Right forelimb (tissue), 1 donor: ENCODE data around the gene PUS7.
A peak's percentile ranks its signal among the peaks of the same experiment; 100 is the strongest.
"Not testable (repeated sequence)": the region's sequence is repeated elsewhere in the genome, so short reads cannot be mapped to it uniquely, and the experiment has no call there.

Experiments
- DNase-seq: peaks from one replicate; pipeline ENCODE4 v3.0.0-alpha.2; 2018

Gene PUS7

DNA sequence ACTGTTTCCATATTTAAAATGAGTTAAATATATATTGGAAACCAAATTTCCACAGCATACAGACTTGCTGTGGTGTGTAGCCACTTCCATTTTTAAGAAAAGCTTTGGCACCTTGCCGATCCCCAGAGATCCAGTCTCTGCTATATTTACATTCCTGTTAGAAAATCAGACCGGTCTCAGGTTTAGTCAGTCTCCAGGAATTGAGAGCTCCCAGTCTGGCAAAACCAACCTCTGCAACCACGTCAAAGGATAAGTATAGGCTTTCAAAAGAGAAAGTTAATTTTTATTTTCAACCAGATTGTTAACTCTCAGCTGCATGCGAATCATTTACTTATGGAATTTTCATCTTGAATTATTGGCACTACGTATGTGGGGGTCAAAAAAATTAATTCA is 28.2 kb downstream of the PUS7 start:
- DNase-seq = peak; percentile 50

DNA sequence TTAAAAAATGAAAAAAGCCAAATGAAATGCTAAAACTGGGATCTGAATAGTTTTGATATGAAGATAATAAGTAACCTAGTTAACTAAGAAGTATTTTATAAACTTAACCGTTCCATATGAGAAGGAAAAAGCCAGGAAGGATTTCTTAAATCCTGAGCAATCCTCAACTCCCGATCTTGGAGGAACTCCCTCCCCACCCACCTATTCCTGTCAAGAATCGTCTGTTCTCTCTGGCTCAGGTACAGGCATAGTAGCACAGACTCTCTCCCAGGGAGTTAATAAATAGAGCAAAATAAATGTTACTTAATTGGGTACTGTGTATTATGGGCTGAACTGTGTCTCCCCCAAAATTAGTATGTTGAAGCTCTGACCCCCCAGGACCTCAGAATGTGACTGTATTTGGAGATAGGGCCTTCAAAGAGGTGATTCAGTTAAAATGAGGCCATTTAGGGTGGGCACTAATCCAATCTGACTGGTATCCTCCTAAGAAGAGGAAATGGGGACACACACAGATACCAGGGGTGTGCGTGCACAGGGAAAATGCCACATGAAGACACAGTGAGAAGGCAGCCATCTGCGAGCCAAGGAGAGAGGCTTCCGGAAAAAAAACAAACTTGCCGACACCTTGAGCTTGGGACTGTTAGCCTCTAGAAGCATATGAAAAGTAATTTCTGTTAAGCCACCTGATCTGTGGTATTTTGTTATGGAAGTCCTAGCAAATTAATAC is 28.7 kb downstream of the PUS7 start:
- no peak for DNase-seq

DNA sequence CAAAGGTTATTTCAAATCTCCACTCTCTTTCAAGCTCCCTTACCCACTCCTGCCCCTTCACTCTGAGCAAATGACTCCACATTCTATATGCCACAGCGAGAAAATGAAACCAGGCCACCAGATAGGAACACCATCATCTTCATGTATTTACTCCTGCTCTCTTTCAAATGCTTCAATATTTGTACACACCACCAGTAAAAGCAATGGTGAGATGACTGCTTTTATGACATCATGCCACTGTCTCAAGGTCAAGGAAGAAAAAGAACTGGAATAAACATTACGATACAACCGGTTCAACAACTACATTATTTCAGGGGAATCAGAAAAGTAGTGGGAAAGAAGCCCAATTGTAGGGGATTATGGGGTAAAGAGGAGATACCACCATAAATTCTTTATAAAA is 32.7 kb downstream of the PUS7 start:
- no peak for DNase-seq

GRCh38 chr7:105487579-105488571 is 34.2 kb downstream of the PUS7 start:
- no peak for DNase-seq

DNA sequence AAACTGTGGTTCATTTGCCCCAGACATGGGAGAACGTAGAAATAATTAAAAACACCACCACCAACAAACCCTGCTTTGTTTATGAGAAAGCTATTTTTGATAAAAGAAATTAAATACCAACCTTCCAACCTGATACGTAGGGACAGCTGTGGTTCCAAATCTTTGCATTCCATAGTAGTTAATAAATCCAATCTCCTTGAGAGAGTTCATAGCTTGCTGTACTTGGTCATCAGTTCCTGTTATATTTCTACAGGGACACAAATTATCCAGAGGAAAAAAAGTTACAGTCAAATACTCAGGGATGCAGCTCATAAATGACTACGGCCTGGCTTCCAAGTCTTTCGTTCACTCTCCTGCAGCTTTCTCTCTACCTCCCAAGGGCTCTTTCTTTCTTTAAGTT is 41.1 kb downstream of the PUS7 start:
- no peak for DNase-seq

DNA sequence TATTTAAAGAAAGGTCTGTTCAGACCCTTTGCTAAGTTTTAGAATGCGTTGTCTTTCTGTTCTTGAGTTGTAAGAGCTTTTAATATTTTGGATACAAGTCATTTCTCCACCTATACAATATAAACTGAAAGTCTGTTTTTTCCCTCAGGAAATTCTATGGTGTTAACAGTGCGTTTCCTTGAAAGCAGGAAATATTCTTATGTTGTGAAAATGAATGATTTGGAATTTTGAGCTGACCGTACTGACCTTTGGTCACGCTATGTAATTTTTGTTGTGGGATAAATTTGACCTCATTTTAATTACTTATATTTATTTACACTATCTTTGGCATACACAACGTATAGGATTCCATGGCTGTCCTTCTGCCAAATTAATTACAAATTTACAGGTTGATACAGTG is 43.5 kb downstream of the PUS7 start:
- no peak for DNase-seq

DNA sequence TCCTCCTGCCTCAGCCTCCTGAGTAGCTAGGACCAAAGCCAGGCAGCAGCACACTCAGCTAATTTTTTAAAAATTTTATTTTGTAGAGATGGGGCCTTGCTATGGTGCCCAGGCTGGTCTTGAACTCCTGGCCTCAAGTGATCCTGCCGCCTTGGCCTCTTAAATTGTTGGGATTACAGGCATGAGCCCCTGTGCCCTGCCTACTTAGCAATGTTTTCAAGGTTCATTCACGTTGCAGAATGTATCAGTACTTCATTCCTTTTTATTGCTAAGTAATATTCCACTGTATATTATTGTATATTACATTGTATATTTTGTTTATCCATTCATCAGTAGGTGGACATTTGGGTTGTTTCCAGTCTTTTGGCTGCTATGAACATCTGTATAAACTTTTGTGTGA is 44.2 kb downstream of the PUS7 start:
- DNase-seq = no peak

GRCh38 chr7:105474045-105474444 is 48.0 kb downstream of the PUS7 start:
- no peak for DNase-seq

GRCh38 chr7:105473163-105473562 is 48.9 kb downstream of the PUS7 start:
- no peak for DNase-seq

DNA sequence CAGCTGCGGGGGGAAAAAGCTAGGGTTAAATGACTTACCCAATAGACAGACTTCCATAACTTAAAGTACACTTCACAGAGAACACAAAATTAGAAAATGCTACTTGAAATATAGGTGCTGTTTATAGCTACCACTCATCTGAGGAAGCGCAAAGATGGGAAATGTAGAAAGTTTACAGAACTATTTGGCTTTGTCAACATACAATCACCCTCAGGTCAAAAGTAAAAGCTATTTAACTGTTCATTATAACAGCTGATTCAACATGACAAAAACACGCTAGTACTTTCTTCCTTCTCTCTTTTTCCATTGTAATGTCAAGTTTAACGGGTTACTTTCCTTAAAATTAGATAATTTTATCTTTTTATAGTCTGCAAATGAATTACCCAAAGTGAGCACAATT is 51.2 kb downstream of the PUS7 start:
- no peak for DNase-seq

- no peak for DNase-seq
Measured at GRCh38 chr7:105470090-105470489, 52.0 kb downstream of the PUS7 start.

- DNase-seq = no peak
Measured at GRCh38 chr7:105462765-105463420, 59.2 kb downstream of the PUS7 start.

- no peak for DNase-seq
Measured at GRCh38 chr7:105461518-105461917, 60.6 kb downstream of the PUS7 start.

DNA sequence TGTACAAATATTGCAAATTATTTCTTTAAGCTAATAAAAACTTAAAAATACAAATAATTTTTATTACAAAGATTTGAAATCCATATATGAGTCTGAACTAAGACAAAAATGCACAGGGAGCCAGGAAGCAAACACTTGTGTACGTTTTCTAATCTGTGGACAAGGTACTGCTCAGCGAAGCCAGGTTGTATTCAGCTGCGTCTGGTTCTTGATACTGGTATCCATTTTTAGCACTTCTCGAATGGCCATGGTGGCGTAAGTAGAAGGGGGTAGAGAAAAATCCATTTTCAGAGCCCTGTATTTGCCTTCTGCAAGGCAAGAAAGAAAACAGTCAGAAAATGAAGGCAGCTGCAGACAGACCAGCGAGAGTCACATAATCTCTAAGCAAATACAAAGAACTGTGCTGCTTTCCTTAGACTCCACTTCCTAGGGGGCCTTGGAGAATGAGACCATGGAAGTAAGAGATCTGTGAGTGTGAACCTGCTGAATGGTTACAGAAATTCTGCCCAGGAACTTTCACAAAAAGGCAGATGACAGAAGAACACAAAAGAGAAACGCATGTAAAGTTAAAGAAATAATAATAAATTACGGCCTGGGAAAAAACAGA is 64.3 kb downstream of the PUS7 start:
- no peak for DNase-seq

- no peak for DNase-seq
Measured at GRCh38 chr7:105454921-105455320, 67.2 kb downstream of the PUS7 start.

- DNase-seq = no peak
Measured at GRCh38 chr7:105454095-105454747, 67.8 kb downstream of the PUS7 start.

- DNase-seq = no peak
Measured at GRCh38 chr7:105452085-105452484, 70.0 kb downstream of the PUS7 start.

GRCh38 chr7:105450870-105451269 is 71.2 kb downstream of the PUS7 start:
- DNase-seq = not testable (repeated sequence)

DNA sequence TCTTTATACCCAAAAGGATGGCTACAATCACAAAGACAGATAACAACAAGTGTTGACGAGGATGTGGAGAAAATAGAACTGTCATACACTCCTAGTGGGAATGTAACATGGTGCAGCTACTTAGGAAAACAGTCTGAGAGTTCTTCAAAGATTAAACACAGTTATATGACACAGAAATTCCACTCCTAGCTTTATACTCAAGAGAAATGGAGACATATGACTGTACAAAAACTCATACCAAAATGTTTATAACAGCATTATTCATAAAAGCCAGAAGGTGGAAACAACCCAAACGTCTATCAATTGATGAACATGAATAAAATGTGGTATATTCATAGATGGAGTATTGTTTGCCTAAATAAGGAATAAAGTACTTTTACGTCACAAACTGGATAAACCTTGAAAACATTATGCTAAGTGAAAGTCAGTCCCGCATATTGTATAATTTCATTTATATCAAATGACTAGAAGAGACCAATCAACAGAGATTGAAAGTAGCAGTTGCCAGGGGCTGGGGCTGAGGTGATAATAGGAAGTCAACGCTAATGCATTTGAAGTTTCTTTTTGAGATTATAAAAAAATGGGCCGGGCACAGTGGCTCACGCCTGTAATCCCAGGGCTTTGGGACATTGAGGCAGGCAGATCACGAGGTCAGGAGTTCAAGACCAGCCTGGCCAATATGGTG is 71.8 kb downstream of the PUS7 start:
- DNase-seq = no peak

DNA sequence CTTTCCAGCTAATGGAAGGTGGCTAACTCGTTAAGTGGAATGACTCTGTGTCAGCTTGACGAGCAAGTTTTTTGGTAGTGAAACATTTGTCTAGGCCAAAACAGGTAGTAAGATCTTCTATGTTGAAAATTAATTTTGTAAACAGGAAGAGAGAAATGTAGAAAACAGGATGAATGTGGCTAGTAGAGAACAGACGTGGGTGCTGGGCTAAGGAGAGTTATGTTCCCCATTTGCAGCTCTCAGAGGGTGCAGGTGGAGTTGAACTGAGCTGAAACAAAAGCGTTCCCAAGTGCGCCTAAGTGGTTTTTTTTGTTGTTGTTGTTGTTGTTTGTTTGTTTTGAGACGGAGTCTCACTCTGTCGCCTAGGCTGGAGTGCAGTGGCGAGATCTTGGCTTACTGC is 73.9 kb downstream of the PUS7 start:
- DNase-seq = no peak

DNA sequence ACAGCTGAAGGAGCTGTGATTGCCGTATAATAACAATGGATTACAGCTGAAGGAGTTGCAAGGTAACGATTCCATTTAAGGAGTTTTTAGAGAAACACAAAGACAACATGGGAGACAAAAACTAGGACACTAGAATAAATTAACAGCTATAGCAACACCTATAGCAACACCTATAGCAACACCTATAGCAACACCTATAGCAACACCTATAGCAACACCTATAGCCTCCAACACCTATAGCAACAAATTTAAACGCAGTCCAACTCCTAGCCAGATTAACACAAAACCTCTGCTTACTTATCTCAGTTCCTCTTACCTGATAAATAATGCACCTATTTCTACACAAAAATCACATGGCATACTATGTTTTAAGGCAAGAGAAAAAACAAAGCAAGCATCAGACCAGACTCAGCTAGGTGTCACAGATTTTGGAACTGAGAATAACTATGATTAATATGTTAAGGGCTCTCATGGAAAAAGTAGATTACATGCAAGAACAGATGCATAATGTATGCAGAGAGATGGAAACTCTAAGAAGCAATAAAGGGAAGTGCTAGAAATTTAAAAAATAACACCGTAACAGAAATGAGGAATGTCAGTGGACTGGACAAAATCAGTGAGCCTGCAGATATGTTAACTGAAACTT is 77.6 kb downstream of the PUS7 start:
- no peak for DNase-seq
